ENCODE measurements around the gene NT5C2.

DNA sequence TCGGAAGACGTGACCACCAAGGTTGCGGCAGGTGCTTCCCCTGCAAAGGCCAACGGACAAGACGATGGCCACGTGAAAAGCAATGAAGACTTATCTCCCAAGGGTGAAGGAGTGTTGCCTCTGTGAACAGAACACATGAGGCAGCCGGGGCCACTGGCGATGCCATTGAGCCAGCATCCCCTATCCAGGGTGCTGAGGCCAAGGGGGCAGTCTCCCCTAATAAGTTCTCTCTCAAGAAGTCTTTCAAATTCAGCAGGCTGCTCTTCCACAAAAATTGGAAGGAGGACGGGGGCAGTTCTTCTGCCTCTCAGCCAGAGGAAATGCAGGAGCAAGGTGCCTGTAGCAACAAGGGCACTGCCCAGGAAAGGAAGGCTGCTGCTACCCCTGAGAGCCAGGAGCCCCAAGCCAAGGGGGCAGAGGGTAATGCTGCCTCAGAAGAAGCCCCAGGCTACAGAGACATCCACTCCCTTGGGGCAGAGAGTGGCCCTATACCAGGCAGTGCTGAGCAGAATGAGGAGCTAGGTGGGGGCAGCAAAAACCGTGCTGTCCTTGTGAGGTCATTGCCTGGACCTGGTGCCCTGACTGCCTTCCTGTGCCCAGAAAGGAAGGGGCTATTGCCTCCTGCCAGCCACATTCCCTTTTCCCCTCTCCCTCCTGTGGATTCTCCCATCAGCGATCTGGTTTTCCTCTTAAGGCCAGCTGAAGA lies 17.3 kb downstream of the NT5C2 start:
- TF ChIP-seq, protein P1, sequence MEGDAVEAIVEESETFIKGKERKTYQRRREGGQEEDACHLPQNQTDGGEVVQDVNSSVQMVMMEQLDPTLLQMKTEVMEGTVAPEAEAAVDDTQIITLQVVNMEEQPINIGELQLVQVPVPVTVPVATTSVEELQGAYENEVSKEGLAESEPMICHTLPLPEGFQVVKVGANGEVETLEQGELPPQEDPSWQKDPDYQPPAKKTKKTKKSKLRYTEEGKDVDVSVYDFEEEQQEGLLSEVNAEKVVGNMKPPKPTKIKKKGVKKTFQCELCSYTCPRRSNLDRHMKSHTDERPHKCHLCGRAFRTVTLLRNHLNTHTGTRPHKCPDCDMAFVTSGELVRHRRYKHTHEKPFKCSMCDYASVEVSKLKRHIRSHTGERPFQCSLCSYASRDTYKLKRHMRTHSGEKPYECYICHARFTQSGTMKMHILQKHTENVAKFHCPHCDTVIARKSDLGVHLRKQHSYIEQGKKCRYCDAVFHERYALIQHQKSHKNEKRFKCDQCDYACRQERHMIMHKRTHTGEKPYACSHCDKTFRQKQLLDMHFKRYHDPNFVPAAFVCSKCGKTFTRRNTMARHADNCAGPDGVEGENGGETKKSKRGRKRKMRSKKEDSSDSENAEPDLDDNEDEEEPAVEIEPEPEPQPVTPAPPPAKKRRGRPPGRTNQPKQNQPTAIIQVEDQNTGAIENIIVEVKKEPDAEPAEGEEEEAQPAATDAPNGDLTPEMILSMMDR (IDR thresholded peaks at IDR 0.05) = no peak
- TF ChIP-seq POLR2A (IDR thresholded peaks at IDR 0.05) (no peak), POLR2AphosphoS5 (IDR thresholded peaks at IDR 0.05) (no peak), EP300 (IDR thresholded peaks at IDR 0.05) (no peak)

All from sigmoid colon (tissue), 4 donors.